Loucy (cell line): ENCODE data around the gene PPARG.

ENCODE experiments used
- CTCF ChIP-seq: fragments of 200-600 bp; sonication (generic); conservative IDR thresholded peaks from 2 replicates; pipeline ENCODE4 v1.5.1; 2014; ENCODE audit warnings: mild to moderate bottlenecking, antibody characterized with exemption, low read length
- EZH2phosphoT487 ChIP-seq: fragments of 200-600 bp; IDR thresholded peaks from 2 replicates; pipeline ENCODE4 v1.6.1; 2018; ENCODE audit warnings: antibody characterized with exemption, mild to moderate bottlenecking, moderate library complexity, borderline replicate concordance

- TF ChIP-seq CTCF (no peak), EZH2phosphoT487 (no peak)
Observed at GRCh38 chr3:12285003-12285555, 3.8 kb upstream of the PPARG start.
